CD14-positive monocyte (primary cell): ENCODE results near the gene MTCH1. TPM values are rescaled to one million over a fixed set of nuclear protein-coding genes. Genes with fewer than 3 reads are reported as not detected.

Experiments used
- DNase-seq, 3 donors: peaks; one replicate each; pipeline ENCODE4 v3.0.0-alpha.2; 2011 to 2022
- H2AFZ ChIP-seq: 2 replicates; pipeline ENCODE4 v1.6.0; 2012; ENCODE audit warnings: mild to moderate bottlenecking, low read depth, low read length, inconsistent platforms; ENCODE audit not compliant: insufficient read depth, poor library complexity, severe bottlenecking
- H3K27ac ChIP-seq, 2 donors: 1 replicate in 1 of 2; 2 replicates in 1 of 2; pipeline ENCODE4 v1.5.1; 2012 to 2013; ENCODE audit warnings: low read length in 2 of 2, control low read depth in 1 of 2, inconsistent platforms in 1 of 2, low read depth in 1 of 2, mild to moderate bottlenecking in 1 of 2
- H3K27me3 ChIP-seq, 2 donors: one replicate each; pipeline versions ENCODE4 v1.6.0 to v1.6.1; 2011 to 2013; ENCODE audit warnings: low read length in 2 of 2; ENCODE audit not compliant: control insufficient read depth in 2 of 2, insufficient read depth in 2 of 2
- H3K36me3 ChIP-seq, 2 donors: replicated peaks in 1 of 2; 1 replicate in 1 of 2; 2 replicates in 1 of 2; pipeline versions ENCODE4 v1.5.1 to v1.6.1; 2012 to 2013; ENCODE audit warnings: low read length in 2 of 2, control low read depth in 1 of 2, inconsistent platforms in 1 of 2, mild to moderate bottlenecking in 1 of 2; ENCODE audit not compliant: insufficient read depth in 2 of 2, control insufficient read depth in 1 of 2
- H3K4me1 ChIP-seq, 2 donors: 1 replicate in 1 of 2; 2 replicates in 1 of 2; pipeline versions ENCODE4 v1.5.1 to v1.6.1; 2012 to 2013; ENCODE audit warnings: low read length in 2 of 2, control low read depth in 1 of 2, inconsistent platforms in 1 of 2, mild to moderate bottlenecking in 1 of 2, moderate library complexity in 1 of 2; ENCODE audit not compliant: insufficient read depth in 2 of 2, control insufficient read depth in 1 of 2
- H3K4me2 ChIP-seq: replicated peaks from 2 replicates; pipeline ENCODE3; 2012; ENCODE audit warnings: low read length, moderate library complexity, mild to moderate bottlenecking; ENCODE audit not compliant: poor library complexity, severe bottlenecking; ENCODE audit errors: extremely low read depth
- H3K4me3 ChIP-seq, 3 experiments: fragments of 200-600 bp in 1 of 3; sonication (generic) in 1 of 3; replicated peaks in 1 of 3; 1 replicate in 2 of 3; 2 replicates in 1 of 3; pipeline ENCODE4 v1.5.1; 2011 to 2013; ENCODE audit warnings: low read length in 3 of 3, mild to moderate bottlenecking in 3 of 3, control low read depth in 2 of 3, low read depth in 2 of 3, inconsistent platforms in 1 of 3, moderate library complexity in 1 of 3
- H3K79me2 ChIP-seq: 2 replicates; pipeline ENCODE4 v1.6.0; 2012; ENCODE audit warnings: mild to moderate bottlenecking, control low read depth, inconsistent platforms, low read length, moderate library complexity; ENCODE audit not compliant: insufficient read depth
- H3K9ac ChIP-seq: 2 replicates; pipeline ENCODE4 v1.6.0; 2017; ENCODE audit warnings: low read length, mild to moderate bottlenecking; ENCODE audit not compliant: insufficient read depth, poor library complexity, severe bottlenecking
- H3K9me3 ChIP-seq, 2 donors: replicated peaks in 1 of 2; 1 replicate in 1 of 2; 2 replicates in 1 of 2; pipeline versions ENCODE4 v1.5.1 to v1.6.1; 2012 to 2013; ENCODE audit warnings: low read length in 2 of 2, control low read depth in 1 of 2; ENCODE audit not compliant: control insufficient read depth in 1 of 2, insufficient read depth in 1 of 2
- H4K20me1 ChIP-seq: 2 replicates; pipeline ENCODE4 v1.6.0; 2012; ENCODE audit warnings: mild to moderate bottlenecking, low read length, control low read depth, moderate library complexity; ENCODE audit not compliant: insufficient read depth
- H3K27ac Mint-ChIP-seq, 7 donors: one replicate each; pipeline ENCODE4 v1.8.0; 2020; ENCODE audit warnings: mild to moderate bottlenecking in 7 of 7, mixed read lengths in 7 of 7, moderate library complexity in 6 of 7, inconsistent platforms in 2 of 7
- H3K27me3 Mint-ChIP-seq, 3 donors: one replicate each; pipeline ENCODE4 v1.8.0; 2021 to 2022; ENCODE audit warnings: low read depth in 3 of 3, mild to moderate bottlenecking in 3 of 3, mixed read lengths in 3 of 3, moderate library complexity in 3 of 3, inconsistent platforms in 1 of 3
- H3K36me3 Mint-ChIP-seq, 2 donors: one replicate each; pipeline ENCODE4 v1.8.0; 2020; ENCODE audit warnings: mixed read lengths in 2 of 2, inconsistent platforms in 1 of 2, mild to moderate bottlenecking in 1 of 2
- H3K4me1 Mint-ChIP-seq: one replicate; pipeline ENCODE4 v1.8.0; 2020; ENCODE audit warnings: mild to moderate bottlenecking, mixed read lengths
- H3K4me3 Mint-ChIP-seq, 2 donors: one replicate each; pipeline ENCODE4 v1.8.0; 2020; ENCODE audit warnings: mild to moderate bottlenecking in 2 of 2, mixed read lengths in 2 of 2, moderate library complexity in 1 of 2
- H3K9me3 Mint-ChIP-seq, 7 donors: one replicate each; pipeline ENCODE4 v1.8.0; 2020 to 2022; ENCODE audit warnings: mixed read lengths in 7 of 7, mild to moderate bottlenecking in 6 of 7, moderate library complexity in 6 of 7, inconsistent platforms in 2 of 7
- CTCF ChIP-seq: fragments of 200-600 bp; IDR thresholded peaks from one replicate; pipeline ENCODE4 v1.8.0; 2022; ENCODE audit warnings: antibody characterized with exemption, mild to moderate bottlenecking
- WGBS: methylation state at CpG from one replicate; pipeline ENCODE4 v1.1.5; 2013; ENCODE audit warnings: missing lambda C conversion rate; ENCODE audit not compliant: insufficient coverage; 5-methylcytosine and 5-hydroxymethylcytosine counted together
- intact Hi-C, 2 donors: fragments of 100-400 bp; cut with micrococcal nuclease; formaldehyde crosslinking; loops; one replicate each; pipeline versions ENCODE4 v1.15.0 to v1.15.1; 2023
- polyA plus RNA-seq, 3 donors: library from polyadenylated mRNA; depleted of rRNA in 1 of 3; unstranded in 2 of 3; stranded (reverse) in 1 of 3; fragments of 300-500 nt in 2 of 3; fragments of >200 nt in 1 of 3; fragmentation: Illumina TruSeq in 2 of 3; gene quantifications; 1 replicate in 2 of 3; 2 replicates in 1 of 3; pipeline ENCODE4 v1.2.3, GENCODE V29; 2012 to 2021

MTCH1 gene
- polyA plus RNA-seq, 3 donors, result 111 to 118 (median 111) TPM

GRCh38 chr6:36973647-36974046 is 12.3 kb downstream of the MTCH1 start:
- peaks cover 100% of the 10 kb centered on the region in 2 donors for H3K36me3 ChIP-seq
- Mint-ChIP-seq H3K36me3 (peaks cover 97 to 100% of the 10 kb centered on the region in 2 donors), H3K4me3 (no peak overlapping the region), H3K27me3 (peaks cover 0 to 1% (median 1%) of the 10 kb centered on the region in 3 donors), H3K9me3 (no peaks in the 10 kb centered on the region), H3K27ac (no peak overlapping the region), H3K4me1 (no peaks in the 10 kb centered on the region)
- no peak overlapping the region for H3K4me3 ChIP-seq
- WGBS, result 100% methylated on average over 1 of the region's 4 CpGs
- intact Hi-C loops, result no loop called here
- H3K9me3 ChIP-seq, result no peaks in the 10 kb centered on the region
- no peak for TF ChIP-seq CTCF
- no peak overlapping the region for H3K9ac ChIP-seq
- no peak overlapping the region for H3K27ac ChIP-seq
- H4K20me1 ChIP-seq, result peaks cover 77% of the 10 kb centered on the region
- H3K27me3 ChIP-seq, result no peaks in the 10 kb centered on the region
- DNase-seq, result no peak
- no peaks in the 10 kb centered on the region for H3K4me1 ChIP-seq
- no peak overlapping the region for H3K4me2 ChIP-seq
- H2AFZ ChIP-seq, result no peak overlapping the region
- H3K79me2 ChIP-seq, result peaks cover 14% of the 10 kb centered on the region

- no peak overlapping the region for H3K4me2 ChIP-seq
- Mint-ChIP-seq H3K27ac (no peak overlapping the region), H3K36me3 (peaks cover 97 to 100% of the 10 kb centered on the region in 2 donors), H3K27me3 (peaks cover 0 to 1% (median 1%) of the 10 kb centered on the region in 3 donors), H3K4me1 (no peaks in the 10 kb centered on the region), H3K4me3 (no peak overlapping the region), H3K9me3 (no peaks in the 10 kb centered on the region)
- DNase-seq, result no peak
- no peak overlapping the region for H3K27ac ChIP-seq
- H3K9ac ChIP-seq, result no peak overlapping the region
- H3K36me3 ChIP-seq, result peaks cover 100% of the 10 kb centered on the region in 2 donors
- H3K27me3 ChIP-seq, result no peaks in the 10 kb centered on the region
- no peaks in the 10 kb centered on the region for H3K4me1 ChIP-seq
- no peaks in the 10 kb centered on the region for H3K9me3 ChIP-seq
- no peak overlapping the region for H2AFZ ChIP-seq
- no peak for TF ChIP-seq CTCF
- H3K79me2 ChIP-seq, result peaks cover 10% of the 10 kb centered on the region
- intact Hi-C loops, result no loop called here
- no peak overlapping the region for H3K4me3 ChIP-seq
- no CpG with 5 or more reads among the region's 1 CpG for WGBS
- H4K20me1 ChIP-seq, result peaks cover 77% of the 10 kb centered on the region
These were observed 12.8 kb downstream of the MTCH1 start for GRCh38 chr6:36973190-36973589.
